Tibial nerve (tissue), 4 donors: ENCODE results near the gene DNMT3A. TPM values are rescaled to one million over a fixed set of nuclear protein-coding genes. Genes with fewer than 3 reads are reported as not detected.

Source experiments
- DNase-seq, 2 donors: peaks; one replicate each; pipeline ENCODE4 v3.0.0-alpha.2; 2019; ENCODE audit warnings: low spot score in 2 of 2
- H3K27ac ChIP-seq, 4 donors: fragments of 200-600 bp; sonication (generic) in 3 of 4; one replicate each; pipeline ENCODE4 v1.5.1; 2017 to 2019; ENCODE audit warnings: mild to moderate bottlenecking in 1 of 4
- H3K27me3 ChIP-seq, 2 donors: fragments of 200-600 bp; sonication (generic) in 1 of 2; one replicate each; pipeline versions ENCODE4 v1.5.1 to v1.6.0; 2017 to 2019
- H3K36me3 ChIP-seq, 3 donors: fragments of 200-600 bp; sonication (generic); one replicate each; pipeline ENCODE4 v1.5.1; 2018 to 2019
- H3K4me1 ChIP-seq, 4 donors: fragments of 200-600 bp; sonication (generic) in 3 of 4; one replicate each; pipeline ENCODE4 v1.5.1; 2017 to 2019
- H3K4me3 ChIP-seq, 4 donors: fragments of 200-600 bp; sonication (generic) in 3 of 4; one replicate each; pipeline ENCODE4 v1.5.1; 2017 to 2019; ENCODE audit warnings: mild to moderate bottlenecking in 1 of 4, moderate library complexity in 1 of 4
- H3K9me3 ChIP-seq, 4 donors: fragments of 200-600 bp; sonication (generic) in 3 of 4; one replicate each; pipeline ENCODE4 v1.5.1; 2017 to 2019
- CTCF ChIP-seq, 5 experiments: fragments of 200-600 bp in 3 of 5; fragments of 450-650 bp in 2 of 5; sonication (generic) in 3 of 5; IDR thresholded peaks; one replicate each; pipeline ENCODE4 v1.5.1; 2016 to 2019; ENCODE audit warnings: antibody characterized with exemption in 5 of 5, mild to moderate bottlenecking in 3 of 5, moderate library complexity in 2 of 5
- EP300 ChIP-seq, 2 donors: sonication (generic); formaldehyde crosslinking; IDR thresholded peaks; one replicate each; pipeline ENCODE4 v1.6.1; 2017; ENCODE audit warnings: antibody characterized with exemption in 2 of 2, mild to moderate bottlenecking in 1 of 2
- POLR2A ChIP-seq, 2 donors: fragments of 450-650 bp; IDR thresholded peaks; one replicate each; pipeline ENCODE4 v1.6.1; 2017; ENCODE audit warnings: antibody characterized with exemption in 2 of 2, mild to moderate bottlenecking in 2 of 2, moderate library complexity in 2 of 2
- WGBS, 2 donors: methylation state at CpG; one replicate each; pipeline ENCODE4 v1.1.5; 2018; 5-methylcytosine and 5-hydroxymethylcytosine counted together
- total RNA-seq, 4 donors: library from RNA; depleted of rRNA; stranded (reverse); fragments of >200 nt; gene quantifications; one replicate each; pipeline ENCODE4 v1.1.0, GENCODE V29; 2016

The DNMT3A gene
- total RNA-seq, 4 donors from 2014 or later: 17.4 to 28.4 (median 25.0) TPM

- no peak for DNase-seq
- peaks cover 0 to 28% (median 4%) of the 10 kb centered on the region in 4 donors for H3K4me1 ChIP-seq
- WGBS, 2 donors: 23 to 24% methylated on average over 4 of the region's 4 CpGs
- no peaks in the 10 kb centered on the region for H3K27me3 ChIP-seq
- no peaks in the 10 kb centered on the region for H3K9me3 ChIP-seq
- no peaks in the 10 kb centered on the region for H3K36me3 ChIP-seq
- H3K27ac ChIP-seq: peak overlapping the region in 2 of 4 donors; percentile 36 to 54
- no peak overlapping the region for H3K4me3 ChIP-seq
- TF ChIP-seq CTCF (IDR thresholded peaks at IDR 0.05) (no peak), POLR2A (IDR thresholded peaks at IDR 0.05) (no peak), EP300 (IDR thresholded peaks at IDR 0.05) (no peak)
Measured at GRCh38 chr2:25198209-25198525, 143.6 kb downstream of the DNMT3A start.

- Histone ChIP-seq H3K4me3 (no peak overlapping the region), H3K36me3 (no peaks in the 10 kb centered on the region), H3K27ac (peak overlapping the region in 2 of 4 donors; percentile 36 to 54), H3K27me3 (no peaks in the 10 kb centered on the region), H3K4me1 (peaks cover 0 to 28% (median 4%) of the 10 kb centered on the region in 4 donors), H3K9me3 (no peaks in the 10 kb centered on the region)
- WGBS, 2 donors: 41 to 43% methylated on average over 12 of the region's 12 CpGs
- no peak for DNase-seq
- TF ChIP-seq POLR2A (IDR thresholded peaks at IDR 0.05) (no peak), EP300 (IDR thresholded peaks at IDR 0.05) (no peak), CTCF (IDR thresholded peaks at IDR 0.05) (no peak)
Measured at GRCh38 chr2:25197336-25198208, 144.2 kb downstream of the DNMT3A start.

- Histone ChIP-seq H3K27ac (no peak overlapping the region), H3K4me3 (no peak overlapping the region), H3K4me1 (peaks cover 0 to 28% (median 4%) of the 10 kb centered on the region in 4 donors), H3K27me3 (no peaks in the 10 kb centered on the region), H3K36me3 (no peaks in the 10 kb centered on the region), H3K9me3 (no peaks in the 10 kb centered on the region)
- no peak for TF ChIP-seq POLR2A (IDR thresholded peaks at IDR 0.05)
- TF ChIP-seq CTCF (IDR thresholded peaks at IDR 0.05): no peak
- TF ChIP-seq EP300 (IDR thresholded peaks at IDR 0.05): no peak
- 85% methylated on average over 9 of the region's 9 CpGs for WGBS, 2 donors
- DNase-seq: no peak
Measured at GRCh38 chr2:25194576-25195122, 147.1 kb downstream of the DNMT3A start.

- TF ChIP-seq CTCF (IDR thresholded peaks at IDR 0.05) (no peak), POLR2A (IDR thresholded peaks at IDR 0.05) (no peak)
- H3K36me3 ChIP-seq: no peaks in the 10 kb centered on the region
- no peaks in the 10 kb centered on the region for H3K27me3 ChIP-seq
- no peaks in the 10 kb centered on the region for H3K9me3 ChIP-seq
- WGBS, 2 donors: 75 to 78% methylated on average over 5 of the region's 5 CpGs
- H3K27ac ChIP-seq: no peak overlapping the region
- no peak overlapping the region for H3K4me3 ChIP-seq
- no peaks in the 10 kb centered on the region for H3K4me1 ChIP-seq
- no peak for DNase-seq
Measured at GRCh38 chr2:25190536-25190935, 151.2 kb downstream of the DNMT3A start.

GRCh38 chr2:25188405-25188804 lies 153.3 kb downstream of the DNMT3A start:
- TF ChIP-seq POLR2A (IDR thresholded peaks at IDR 0.05) (no peak), CTCF (IDR thresholded peaks at IDR 0.05) (no peak), EP300 (IDR thresholded peaks at IDR 0.05) (no peak)
- Histone ChIP-seq H3K4me1 (no peaks in the 10 kb centered on the region), H3K36me3 (no peaks in the 10 kb centered on the region), H3K27ac (no peak overlapping the region), H3K9me3 (no peaks in the 10 kb centered on the region), H3K4me3 (no peak overlapping the region), H3K27me3 (no peaks in the 10 kb centered on the region)
- WGBS, 2 donors: 54 to 68% methylated on average over 4 of the region's 4 CpGs
- DNase-seq: no peak
